HG03095 (cell line): ENCODE results near the gene TACO1.

ENCODE experiments used
- ATAC-seq: cut with Tn5 transposase; IDR thresholded peaks from one replicate; pipeline ENCODE4 v1.9.1; 2021; ENCODE audit warnings: moderate library complexity; ENCODE audit not compliant: unreplicated experiment

Gene TACO1

GRCh38 chr17:63635787-63636186 lies 35.1 kb downstream of the TACO1 start:
- no peak for ATAC-seq

GRCh38 chr17:63639125-63639524 lies 38.4 kb downstream of the TACO1 start:
- no peak for ATAC-seq

- no peak for ATAC-seq
These were observed 39.3 kb downstream of the TACO1 start for GRCh38 chr17:63640038-63640437.

DNA sequence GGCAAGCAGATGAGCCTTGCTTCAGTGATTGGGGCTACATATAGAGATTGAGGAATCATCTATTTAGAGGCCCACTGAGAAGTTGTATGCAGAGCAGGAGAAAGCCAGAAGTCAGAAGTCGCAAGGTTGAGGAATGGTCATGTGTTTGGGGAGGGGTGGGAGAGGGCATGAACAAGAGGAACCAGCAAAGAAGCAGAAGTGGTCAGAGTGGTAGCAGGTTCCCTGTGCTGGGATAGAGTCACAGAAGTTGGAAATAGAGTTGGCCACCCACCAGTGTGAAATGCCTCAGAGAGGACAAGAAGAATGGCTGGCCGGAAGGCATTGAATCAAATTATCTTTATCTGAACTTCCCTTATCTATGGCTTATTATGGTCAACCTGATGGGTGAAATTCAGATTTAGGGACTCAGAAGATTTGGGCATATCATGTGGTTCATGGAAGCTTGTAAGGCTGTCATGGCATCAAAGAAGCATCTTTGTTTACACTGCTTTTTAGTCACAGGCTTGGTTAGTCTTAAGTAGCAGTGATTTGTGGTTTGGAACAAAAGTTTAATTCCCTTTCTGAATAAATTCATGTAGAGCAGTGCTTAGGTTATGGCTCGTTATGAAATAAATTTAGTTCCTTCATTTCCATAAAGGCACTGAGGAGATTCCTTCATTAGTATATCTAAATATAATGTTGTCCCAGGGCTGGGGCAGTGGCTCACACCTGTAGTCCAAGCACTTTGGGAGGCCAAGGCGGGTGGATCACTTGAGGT lies 41.2 kb downstream of the TACO1 start:
- ATAC-seq, result no peak

- no peak for ATAC-seq
These were observed 44.2 kb downstream of the TACO1 start for GRCh38 chr17:63644846-63645245.

DNA sequence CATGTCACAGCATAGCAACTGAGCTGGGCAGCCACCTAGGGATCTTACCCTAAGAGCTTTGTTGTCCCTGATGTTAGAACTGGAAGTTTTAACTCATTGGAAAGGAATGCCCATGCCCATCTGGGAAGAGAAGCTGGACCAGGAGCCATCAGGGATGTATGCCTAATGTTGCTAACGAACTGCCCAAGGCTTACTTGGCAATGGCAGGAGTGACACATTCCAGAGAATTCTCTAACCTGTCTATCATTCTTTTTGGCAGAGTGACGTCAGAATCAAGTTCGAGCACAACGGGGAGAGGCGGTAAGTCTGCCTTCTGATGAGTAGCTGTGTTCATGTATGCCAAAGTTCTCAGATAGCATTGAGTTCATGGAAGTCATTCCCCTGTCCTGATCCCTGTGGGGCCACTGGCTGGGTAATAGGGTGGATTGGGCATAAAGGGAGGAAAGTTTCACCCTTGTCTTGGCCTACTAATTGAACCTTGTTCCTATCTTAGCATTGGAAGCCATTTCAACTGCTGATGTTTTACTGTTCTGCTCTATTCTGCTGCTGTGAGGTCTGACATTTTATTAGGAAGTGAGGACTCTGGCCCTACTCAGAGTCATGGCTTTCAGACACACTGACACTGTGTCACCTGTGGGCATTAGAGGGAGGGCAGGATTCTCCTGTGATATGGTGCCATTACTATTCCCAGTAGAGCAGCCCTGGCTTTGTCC lies 45.2 kb downstream of the TACO1 start:
- peak; percentile 43 for ATAC-seq

DNA sequence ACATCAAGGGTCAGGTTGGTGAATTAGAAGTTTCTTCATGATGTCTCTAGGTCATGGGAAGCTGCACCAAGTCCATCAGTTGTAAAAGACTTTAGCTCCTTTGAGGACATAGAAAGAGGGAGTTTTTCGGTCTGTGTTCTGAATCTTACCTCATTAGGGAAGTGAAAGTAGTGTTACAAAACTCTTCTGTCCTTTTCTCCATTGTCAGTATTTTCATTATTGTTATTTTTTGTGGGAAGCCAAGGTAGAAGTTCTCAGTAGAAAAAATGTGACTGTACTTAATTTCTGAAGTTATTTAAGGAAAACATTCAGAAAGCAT lies 45.8 kb downstream of the TACO1 start:
- ATAC-seq, result peak; percentile 73

- no peak for ATAC-seq
These were observed 46.5 kb downstream of the TACO1 start for GRCh38 chr17:63647065-63647725.

GRCh38 chr17:63647936-63648335 lies 47.2 kb downstream of the TACO1 start:
- ATAC-seq, result no peak

- ATAC-seq, result no peak
These were observed 49.1 kb downstream of the TACO1 start for GRCh38 chr17:63649813-63650212.

DNA sequence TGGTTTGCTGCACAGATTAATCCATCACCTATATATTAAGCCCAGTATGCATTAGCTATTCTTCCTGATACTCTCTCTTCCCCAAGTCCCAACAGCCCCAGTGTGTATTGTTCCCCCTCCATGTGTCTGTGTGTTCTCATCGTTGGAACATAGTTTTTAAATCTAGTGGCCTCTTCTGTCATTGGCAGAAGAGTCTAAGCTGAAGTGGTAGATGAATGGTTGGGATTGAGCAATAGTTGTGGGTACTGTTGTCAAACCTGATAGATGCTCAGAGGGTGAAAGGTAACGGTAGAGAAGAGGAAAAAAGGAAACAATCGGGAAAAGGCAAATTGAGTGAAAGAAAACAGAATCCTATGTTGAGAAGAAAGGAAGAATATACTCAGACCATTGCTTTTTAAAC lies 51.4 kb downstream of the TACO1 start:
- ATAC-seq, result no peak

DNA sequence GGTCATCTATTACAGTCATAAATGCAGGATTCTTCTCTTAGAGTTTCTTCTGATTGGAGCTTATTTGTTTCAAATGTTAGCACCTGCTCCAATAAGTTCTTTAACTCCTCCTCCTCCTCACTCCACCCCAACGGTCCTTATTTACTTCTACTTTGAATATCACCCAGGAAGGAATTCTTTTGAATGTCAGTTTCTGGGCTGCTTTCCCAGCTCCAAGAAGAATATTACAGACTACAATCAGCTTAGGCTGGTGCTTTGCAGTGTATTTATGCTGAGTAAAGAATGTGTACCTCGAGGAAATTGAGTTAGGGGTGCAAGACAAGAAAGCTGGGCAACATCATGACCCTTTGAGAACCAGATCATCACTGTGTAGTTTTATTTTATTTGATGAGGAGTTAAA lies 52.4 kb downstream of the TACO1 start:
- ATAC-seq, result no peak

GRCh38 chr17:63657786-63658185 lies 57.1 kb downstream of the TACO1 start:
- ATAC-seq, result no peak
